NCI-H510A treated with DMSO at 0.1 percent for 48 hours (cell line): ENCODE results near the gene TMOD1.
"Not testable (repeated sequence)": the region's sequence is repeated elsewhere in the genome, so short reads cannot be mapped to it uniquely, and the experiment has no call there.

Experiments
- DNase-seq: peaks from one replicate; lab custom pipeline; 2025; lab: John Stamatoyannopoulos, UW

Gene TMOD1

GRCh38 chr9:97567894-97568202 is 66.4 kb downstream of the TMOD1 start:
- no peak for DNase-seq

GRCh38 chr9:97568461-97569275 is 67.2 kb downstream of the TMOD1 start:
- no peak for DNase-seq

- no peak for DNase-seq
Observed at GRCh38 chr9:97570899-97571298, 69.4 kb downstream of the TMOD1 start.

- DNase-seq = no peak
Observed at GRCh38 chr9:97571664-97572063, 70.2 kb downstream of the TMOD1 start.

GRCh38 chr9:97572196-97572891 is 70.9 kb downstream of the TMOD1 start:
- no peak for DNase-seq

GRCh38 chr9:97572892-97573365 is 71.5 kb downstream of the TMOD1 start:
- no peak for DNase-seq

GRCh38 chr9:97573482-97574073 is 72.1 kb downstream of the TMOD1 start:
- no peak for DNase-seq

GRCh38 chr9:97574101-97574571 is 72.7 kb downstream of the TMOD1 start:
- DNase-seq = not testable (repeated sequence)

- DNase-seq = not testable (repeated sequence)
Observed at GRCh38 chr9:97574921-97575672, 73.6 kb downstream of the TMOD1 start.

- no peak for DNase-seq
Observed at GRCh38 chr9:97575673-97576200, 74.3 kb downstream of the TMOD1 start.

GRCh38 chr9:97577051-97577450 is 75.6 kb downstream of the TMOD1 start:
- no peak for DNase-seq

- DNase-seq = no peak
Observed at GRCh38 chr9:97578846-97579245, 77.4 kb downstream of the TMOD1 start.

GRCh38 chr9:97579914-97580313 is 78.4 kb downstream of the TMOD1 start:
- no peak for DNase-seq

- DNase-seq = not testable (repeated sequence)
Observed at GRCh38 chr9:97581590-97581989, 80.1 kb downstream of the TMOD1 start.

GRCh38 chr9:97584778-97585177 is 83.3 kb downstream of the TMOD1 start:
- DNase-seq = not testable (repeated sequence)

GRCh38 chr9:97586909-97587308 is 85.4 kb downstream of the TMOD1 start:
- DNase-seq = not testable (repeated sequence)

- DNase-seq = no peak
Observed at GRCh38 chr9:97591535-97591934, 90.1 kb downstream of the TMOD1 start.

- DNase-seq = no peak
Observed at GRCh38 chr9:97592126-97592525, 90.7 kb downstream of the TMOD1 start.

- no peak for DNase-seq
Observed at GRCh38 chr9:97593960-97594359, 92.5 kb downstream of the TMOD1 start.

GRCh38 chr9:97594381-97594921 is 93.0 kb downstream of the TMOD1 start:
- no peak for DNase-seq

- no peak for DNase-seq
Observed at GRCh38 chr9:97596906-97597305, 95.4 kb downstream of the TMOD1 start.
